K562 (cell line): ENCODE measurements around the gene PIK3CD. TPM values are rescaled to one million over a fixed set of nuclear protein-coding genes. Genes with fewer than 3 reads are reported as not detected.

Source experiments
- ATAC-seq: fragments of 200-7000 bp; cut with Tn5 transposase; 3 replicates; pipeline ENCODE4 v1.9.1; 2020; ENCODE audit warnings: moderate library complexity
- BruUV-seq: library from RNA; stranded (reverse); fragments of 400-500 nt; replicated peaks from 2 replicates; lab custom pipeline; 2021; lab: Mats Ljungman, UMichigan
- CTCF ChIA-PET: fragments of 300-600 bp; formaldehyde crosslinking; extraction: SDS; loops from one replicate; lab custom pipeline; 2021; ENCODE audit warnings: low intra/inter-chr PET ratio; lab: Yijun Ruan, JAX
- POLR2A ChIA-PET: fragments of 300-600, 350-650 bp; sonication (Branson Sonifier 250); formaldehyde crosslinking; extraction: SDS; loops from one replicate; lab custom pipeline; 2021; ENCODE audit warnings: antibody characterized with exemption, inconsistent platforms; lab: Yijun Ruan, JAX
- DNase-seq, 4 experiments: peaks; one replicate each; pipeline versions ENCODE4 v3.0.0 to v3.0.0-alpha.2; 2011 to 2018; ENCODE audit warnings: low spot score in 3 of 4, mixed read lengths in 3 of 4; ENCODE audit errors: extremely low read depth in 1 of 4
- FAIRE-seq: peaks from 2 replicates; lab custom pipeline; 2011; peaks lifted over from hg19 to GRCh38; lab: Jason Lieb, UNC
- H2AFZ ChIP-seq: 2 replicates; pipeline ENCODE4 v1.6.0; 2011; ENCODE audit warnings: low read depth, low read length, control low read depth, inconsistent platforms
- H3K27ac ChIP-seq: fragments of 200-600 bp; 3 replicates; pipeline ENCODE4 v1.8.0; 2011; ENCODE audit warnings: low read depth, mild to moderate bottlenecking, control low read depth, inconsistent platforms, low read length, moderate library complexity, mixed read lengths; ENCODE audit errors: extremely low read depth
- H3K27me3 ChIP-seq, 2 experiments: fragments of 300-600 bp in 1 of 2; 2 replicates in 1 of 2; 3 replicates in 1 of 2; pipeline versions ENCODE4 v1.6.0 to v1.8.0; 2011; ENCODE audit warnings: inconsistent platforms in 2 of 2, low read length in 2 of 2, mild to moderate bottlenecking in 1 of 2, mixed read lengths in 1 of 2, moderate library complexity in 1 of 2; ENCODE audit not compliant: control insufficient read depth in 2 of 2, insufficient read depth in 2 of 2
- H3K36me3 ChIP-seq: fragments of 300-600 bp; 3 replicates; pipeline ENCODE4 v1.8.0; 2011; ENCODE audit warnings: mild to moderate bottlenecking, low read length, inconsistent platforms; ENCODE audit not compliant: control insufficient read depth, insufficient read depth
- H3K4me1 ChIP-seq, 2 experiments: fragments of 200-600 bp in 1 of 2; replicated peaks in 1 of 2; 2 replicates in 1 of 2; 3 replicates in 1 of 2; pipeline versions ENCODE4 v1.5.1 to v1.8.0; 2011; ENCODE audit warnings: inconsistent platforms in 2 of 2, low read length in 2 of 2, mild to moderate bottlenecking in 1 of 2, mixed read lengths in 1 of 2, moderate library complexity in 1 of 2; ENCODE audit not compliant: control insufficient read depth in 2 of 2, insufficient read depth in 2 of 2
- H3K4me2 ChIP-seq: 2 replicates; pipeline ENCODE4 v1.6.1; 2011; ENCODE audit warnings: low read length, control low read depth, inconsistent platforms, mixed read lengths; ENCODE audit not compliant: insufficient read depth
- H3K4me3 ChIP-seq: fragments of 200-600 bp; sonication (generic), shearing (Covaris generic); 2 replicates; pipeline ENCODE4 v1.5.1; 2016; ENCODE audit warnings: control low read depth, inconsistent platforms
- H3K79me2 ChIP-seq: fragments of 200-600 bp; 3 replicates; pipeline ENCODE4 v1.8.0; 2011; ENCODE audit warnings: low read length, inconsistent platforms; ENCODE audit not compliant: control insufficient read depth, insufficient read depth
- H3K9ac ChIP-seq, 2 experiments: 2 replicates each; pipeline versions ENCODE4 v1.6.0 to v1.6.1; 2011; ENCODE audit warnings: low read depth in 2 of 2, low read length in 2 of 2, control low read depth in 1 of 2, inconsistent platforms in 1 of 2, mild to moderate bottlenecking in 1 of 2, mixed read lengths in 1 of 2; ENCODE audit not compliant: insufficient read depth in 1 of 2
- H3K9me1 ChIP-seq: one replicate; pipeline ENCODE4 v1.6.0; 2011; ENCODE audit warnings: inconsistent platforms, mild to moderate bottlenecking, low read length, moderate library complexity; ENCODE audit not compliant: control insufficient read depth, insufficient read depth
- H3K9me3 ChIP-seq: replicated peaks from 2 replicates; pipeline ENCODE4 v1.5.1; 2011; ENCODE audit warnings: low read depth, low read length, inconsistent platforms; ENCODE audit not compliant: control insufficient read depth, insufficient read depth
- H4K20me1 ChIP-seq: replicated peaks from 2 replicates; pipeline ENCODE4 v1.6.1; 2011; ENCODE audit warnings: low read length, inconsistent platforms, mixed read lengths; ENCODE audit not compliant: control insufficient read depth, insufficient read depth
- GATAD2A ChIP-seq: fragments of 450-650 bp; IDR thresholded peaks from 2 replicates; pipeline ENCODE4 v1.6.1; 2017
- MYC ChIP-seq, 2 experiments: fragments of 250-450 bp in 1 of 2; sonication (Bioruptor Pico) in 1 of 2; IDR thresholded peaks; 2 replicates each; pipeline versions ENCODE4 v1.5.1 to v1.6.1; 2012 to 2021; ENCODE audit warnings: low read depth in 2 of 2, borderline replicate concordance in 1 of 2, improper control_type of control experiment in 1 of 2, low read length in 1 of 2, mild to moderate bottlenecking in 1 of 2, moderate library complexity in 1 of 2
- REST ChIP-seq, 2 experiments: fragments of 450-650 bp; formaldehyde crosslinking in 1 of 2; IDR thresholded peaks; 2 replicates each; pipeline versions ENCODE4 v1.4.0 to v1.6.1; 2014 to 2020; ENCODE audit warnings: mild to moderate bottlenecking in 2 of 2, borderline replicate concordance in 1 of 2, low read depth in 1 of 2
- TCF7 ChIP-seq: sonication (generic); IDR thresholded peaks from 2 replicates; pipeline ENCODE4 v1.6.1; 2016; ENCODE audit warnings: antibody characterized with exemption, borderline replicate concordance
- ZNF23 ChIP-seq: fragments of 250-450 bp; sonication (Bioruptor Pico); IDR thresholded peaks from 2 replicates; pipeline ENCODE4 v1.4.0; 2020; ENCODE audit warnings: mild to moderate bottlenecking
- WGBS: fragments of 100-300 bp; shearing (Covaris generic); methylation state at CpG from one replicate; pipeline ENCODE4 v1.1.6; 2016; ENCODE audit warnings: low coverage, mixed read lengths; ENCODE audit not compliant: insufficient coverage; ENCODE audit errors: missing lambda C conversion rate; 5-methylcytosine and 5-hydroxymethylcytosine counted together
- in situ Hi-C: fragments of 300-500 bp; cut with MboI; formaldehyde crosslinking; loops from 4 replicates; pipeline ENCODE4 v1.15.0; 2018; ENCODE audit warnings: inconsistent platforms, mixed read lengths
- intact Hi-C: fragments of 100-400 bp; cut with micrococcal nuclease; formaldehyde crosslinking; loops from 2 replicates; pipeline ENCODE4 v1.14.2; 2022
- polyA plus RNA-seq, 8 experiments: library from polyadenylated mRNA; depleted of rRNA in 4 of 8; stranded (reverse) in 5 of 8; unstranded in 3 of 8; fragments of >200 nt; fragmentation: Nextera tagmentation in 2 of 8; fragmentation: Illumina TruSeq in 1 of 8; extraction: Ambion mirVana in 2 of 8; extraction: Trizol in 1 of 8; gene quantifications; 2 replicates each; pipeline versions ENCODE4 v1.2.1 to v1.2.3, GENCODE V29; 2011 to 2014; ENCODE audit warnings: inconsistent platforms in 1 of 8, missing spikeins in 1 of 8
- total RNA-seq, 7 experiments: library from RNA; depleted of rRNA in 6 of 7; stranded (reverse); fragments of >200 nt in 6 of 7; fragmentation: Illumina TruSeq in 2 of 7; extraction: Trizol in 2 of 7; gene quantifications; 2 replicates each; pipeline versions ENCODE4 v1.2.1 to v1.2.3, GENCODE V29; 2011 to 2021; ENCODE audit warnings: low replicate concordance in 1 of 7

PIK3CD gene
- total and polyA plus RNA-seq, 9 of the 15 experiments (the other 6 are each of a cell fraction or from before 2014, with no cell fraction given) = 1.8 to 20.8 (median 7.2) TPM

DNA sequence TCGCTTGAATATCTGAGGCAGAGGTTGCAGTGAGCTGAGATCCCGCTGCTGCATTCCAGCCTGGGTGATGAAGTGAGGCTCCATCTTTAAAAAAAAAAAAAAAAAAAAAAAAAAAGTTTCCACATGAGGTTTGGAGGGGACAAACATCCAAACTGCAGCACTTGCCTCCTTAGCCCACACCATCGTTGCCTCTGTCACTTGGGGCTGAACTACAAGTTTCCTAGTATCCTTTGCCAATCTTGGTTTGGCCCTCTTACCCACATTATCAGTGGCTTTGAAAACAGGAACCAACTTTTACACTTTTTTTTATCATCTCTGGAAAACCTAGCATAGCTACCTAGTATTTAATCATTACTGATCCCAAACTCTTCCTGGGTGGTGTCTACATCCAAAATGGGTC is 113.0 kb downstream of the PIK3CD start:
- 69% methylated on average over 3 of the region's 3 CpGs for WGBS
- FAIRE-seq (no peak), ATAC-seq (no peak), DNase-seq (no peak)
- no peaks in the 10 kb centered on the region for H3K9me3 ChIP-seq
- in situ Hi-C loops (no loop called here), intact Hi-C loops (no loop called here)
- no peak overlapping the region for H3K9ac ChIP-seq
- H3K4me1 ChIP-seq = peaks cover 9 to 14% of the 10 kb centered on the region in 2 experiments; a peak in 4 of 5 replicates
- no TSS peak for BruUV-seq
- POLR2A ChIA-PET = interaction anchor here (0.7 to 1.0 kb wide), 3 partner anchors 10 to 149 kb away, joined by 3 read pairs; no protein-coding TSS in a partner anchor
- H3K27ac ChIP-seq = no peak overlapping the region
- no peaks in the 10 kb centered on the region for H4K20me1 ChIP-seq
- CTCF ChIA-PET = interaction anchor here (0.6 kb wide), 2 partner anchors 137 to 759 kb away, joined by 3 to 4 read pairs; no protein-coding TSS in a partner anchor
- no peak overlapping the region for H3K4me3 ChIP-seq
- no peak overlapping the region for H2AFZ ChIP-seq
- no peaks in the 10 kb centered on the region for H3K79me2 ChIP-seq
- no peaks in the 10 kb centered on the region for H3K27me3 ChIP-seq
- TF ChIP-seq ZNF23 (CRISPR knock-in tag) = no peak
- no peak for TF ChIP-seq MYC (IDR thresholded peaks at IDR 0.05; ENCODE audit: low read depth, low read length)
- no peak for TF ChIP-seq MYC (CRISPR knock-in tag; IDR thresholded peaks at IDR 0.05; ENCODE audit: borderline replicate concordance, low read depth)
- TF ChIP-seq GATAD2A = no peak
- H3K4me2 ChIP-seq = no peak overlapping the region
- H3K9me1 ChIP-seq = no peaks in the 10 kb centered on the region
- H3K36me3 ChIP-seq = no peaks in the 10 kb centered on the region

DNA sequence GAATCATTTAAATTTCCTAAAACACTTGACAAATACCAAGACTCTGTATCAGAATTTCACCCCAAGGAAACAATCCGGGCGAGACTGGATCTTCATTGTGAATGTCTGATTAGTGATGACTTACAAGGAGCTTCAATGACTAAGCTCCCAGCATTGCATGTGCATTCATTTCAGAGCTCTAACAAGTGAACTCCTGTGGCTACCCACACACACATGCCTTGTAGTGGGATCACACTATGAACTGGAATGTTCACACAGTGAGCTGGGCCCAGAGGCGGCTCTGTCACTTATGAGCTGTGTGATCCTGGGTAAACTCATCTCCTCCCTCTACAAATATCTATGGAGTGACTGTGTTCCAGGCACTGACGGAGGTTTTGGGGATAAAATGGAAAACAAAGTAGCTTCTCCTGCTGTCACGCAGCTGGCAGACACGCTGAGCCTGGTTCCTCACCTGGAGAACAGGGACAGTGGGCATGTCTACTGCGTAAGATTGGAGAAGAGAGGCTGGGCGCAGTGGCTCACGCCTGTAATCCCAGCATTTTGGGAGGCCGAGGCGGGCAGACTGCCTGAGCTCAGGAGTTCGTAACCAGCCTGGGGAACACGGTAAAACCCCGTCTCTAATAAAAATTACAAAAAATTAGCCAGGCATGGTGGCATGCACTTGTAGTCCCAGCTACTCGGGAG is 115.4 kb downstream of the PIK3CD start:
- no peaks in the 10 kb centered on the region for H3K36me3 ChIP-seq
- DNase-seq (no peak), FAIRE-seq (no peak), ATAC-seq (no peak)
- no peak overlapping the region for H3K4me3 ChIP-seq
- no peaks in the 10 kb centered on the region for H3K9me1 ChIP-seq
- 84% methylated on average over 15 of the region's 15 CpGs for WGBS
- no peaks in the 10 kb centered on the region for H3K79me2 ChIP-seq
- in situ Hi-C loops = no loop called here
- H3K27ac ChIP-seq = peak overlapping the region; percentile 48; the same call in 2 of the 3 replicates
- peaks cover 3 to 17% of the 10 kb centered on the region in 2 experiments; a peak in 3 of 5 replicates for H3K4me1 ChIP-seq
- POLR2A ChIA-PET = interaction anchor here (0.9 to 1.0 kb wide), 2 partner anchors 14 to 23 kb away, joined by 3 read pairs; no protein-coding TSS in a partner anchor
- no peaks in the 10 kb centered on the region for H4K20me1 ChIP-seq
- no peaks in the 10 kb centered on the region for H3K27me3 ChIP-seq
- no peak overlapping the region for H3K4me2 ChIP-seq
- intact Hi-C loops = no loop called here
- CTCF ChIA-PET = no interaction called here
- TF ChIP-seq TCF7 (no peak), REST (IDR thresholded peaks at IDR 0.05; ENCODE audit: borderline replicate concordance) (peak; percentile 37; the same call in 1 of the 2 replicates), REST (CRISPR knock-in tag; IDR thresholded peaks at IDR 0.05; ENCODE audit: low read depth) (no peak)
- H2AFZ ChIP-seq = no peak overlapping the region
- H3K9me3 ChIP-seq = no peaks in the 10 kb centered on the region
- H3K9ac ChIP-seq = peak overlapping the region in 1 of 2 experiments; percentile 79; a peak in 2 of 4 replicates
- BruUV-seq = no TSS peak
